GM12873 (cell line): ENCODE measurements around the gene SNCB.

ENCODE experiments used
- CTCF ChIP-seq: IDR thresholded peaks from 2 replicates; pipeline ENCODE4 v1.5.1; 2012; ENCODE audit warnings: low read depth, mild to moderate bottlenecking, moderate library complexity, low read length, control low read depth; ENCODE audit not compliant: insufficient read depth; ENCODE audit errors: missing control alignments

The SNCB gene

GRCh38 chr5:176646049-176646706 is 15.8 kb upstream of the SNCB start:
- no peak for TF ChIP-seq CTCF

GRCh38 chr5:176644878-176645670 is 14.7 kb upstream of the SNCB start:
- TF ChIP-seq CTCF = no peak

GRCh38 chr5:176644294-176644693 is 14.0 kb upstream of the SNCB start:
- no peak for TF ChIP-seq CTCF

GRCh38 chr5:176643491-176644219 is 13.3 kb upstream of the SNCB start:
- no peak for TF ChIP-seq CTCF

GRCh38 chr5:176642675-176643490 is 12.5 kb upstream of the SNCB start:
- no peak for TF ChIP-seq CTCF

GRCh38 chr5:176640616-176641015 is 10.3 kb upstream of the SNCB start:
- no peak for TF ChIP-seq CTCF
